ENCODE measurements around the gene ORAI3.

- TF ChIP-seq CTCF (conservative IDR thresholded peaks at IDR 0.05 in 1 of 2, IDR thresholded peaks at IDR 0.05 in 1 of 2; ENCODE audit: low read depth in 1 of 2, low read length in 2 of 2) = no peak
- no peak for TF ChIP-seq EZH2 (IDR thresholded peaks at IDR 0.05; ENCODE audit: low read length, missing control alignments)
Measured at GRCh38 chr16:30950516-30951065, 1.7 kb downstream of the ORAI3 start.

Measured in fibroblast of lung (primary cell).